Effector memory CD8-positive, alpha-beta T cell (primary cell): Measurements from ENCODE around the gene ZRANB3.

ENCODE experiments used
- ATAC-seq: fragments of 150-1000 bp; cut with Tn5 transposase; replicated peaks from 2 replicates; pipeline ENCODE4 v1.10.0; 2021; ENCODE audit warnings: mild to moderate bottlenecking, moderate library complexity
- DNase-seq, 3 experiments: peaks; one replicate each; pipeline ENCODE4 v3.0.0; 2021
- H3K27ac Mint-ChIP-seq, 2 donors: one replicate each; pipeline ENCODE4 v1.8.0; 2022; ENCODE audit warnings: mild to moderate bottlenecking in 2 of 2, mixed read lengths in 2 of 2, moderate library complexity in 2 of 2
- H3K27me3 Mint-ChIP-seq, 2 donors: one replicate each; pipeline ENCODE4 v1.8.0; 2022; ENCODE audit warnings: mixed read lengths in 2 of 2
- H3K36me3 Mint-ChIP-seq: one replicate; pipeline ENCODE4 v1.8.0; 2022; ENCODE audit warnings: mild to moderate bottlenecking, moderate library complexity, mixed read lengths; ENCODE audit not compliant: insufficient read depth
- H3K4me1 Mint-ChIP-seq, 2 donors: one replicate each; pipeline ENCODE4 v1.8.0; 2022; ENCODE audit warnings: low read depth in 2 of 2, mixed read lengths in 2 of 2
- H3K4me3 Mint-ChIP-seq, 2 donors: one replicate each; pipeline ENCODE4 v1.8.0; 2022; ENCODE audit warnings: mild to moderate bottlenecking in 2 of 2, mixed read lengths in 2 of 2, moderate library complexity in 2 of 2
- H3K9me3 Mint-ChIP-seq, 2 donors: one replicate each; pipeline ENCODE4 v1.8.0; 2022; ENCODE audit warnings: mixed read lengths in 2 of 2

The ZRANB3 gene

DNA sequence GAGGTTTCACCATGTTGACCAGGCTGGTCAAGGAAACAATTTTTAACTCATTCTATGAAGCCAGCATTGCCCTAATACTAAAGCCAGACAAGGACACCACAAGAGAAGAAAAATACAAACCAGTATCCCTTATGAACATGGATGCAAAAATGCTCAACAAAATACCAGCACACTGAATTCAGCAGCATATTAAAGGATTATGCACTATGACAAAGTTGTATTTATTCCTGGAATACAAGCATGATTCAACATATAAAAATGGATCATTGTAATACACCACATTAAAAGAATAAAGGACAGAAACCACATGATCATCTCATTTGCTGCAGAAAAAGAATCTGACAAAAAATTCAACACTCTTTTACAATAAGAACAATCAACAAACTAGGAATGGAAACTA is 340.2 kb downstream of the ZRANB3 start:
- Mint-ChIP-seq H3K9me3 (peaks cover 6 to 15% of the 10 kb centered on the region in 2 donors), H3K4me1 (no peaks in the 10 kb centered on the region), H3K4me3 (no peak overlapping the region), H3K27me3 (no peaks in the 10 kb centered on the region), H3K27ac (no peak overlapping the region), H3K36me3 (no peaks in the 10 kb centered on the region)
- no peak for DNase-seq
- no peak for ATAC-seq

DNA sequence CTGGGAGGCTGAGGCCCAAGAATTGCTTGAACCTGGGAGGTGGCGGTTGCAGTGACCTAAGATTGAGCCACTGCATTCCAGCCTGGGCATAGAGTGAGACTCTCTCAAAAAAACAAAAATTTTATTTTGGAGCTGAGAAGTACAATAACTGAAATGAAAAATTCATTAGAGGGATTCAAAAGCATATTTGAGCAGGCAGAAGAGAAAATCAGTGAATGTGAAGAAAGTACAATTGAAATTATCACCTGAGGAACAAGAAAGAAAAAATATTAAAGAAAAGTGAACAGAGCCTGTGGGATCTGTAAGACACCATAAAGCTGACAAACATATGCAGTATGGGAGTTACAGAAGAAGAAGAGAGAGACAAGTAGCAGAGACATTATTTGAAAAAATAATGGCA is 341.9 kb downstream of the ZRANB3 start:
- H3K4me1 Mint-ChIP-seq, result no peaks in the 10 kb centered on the region
- H3K27ac Mint-ChIP-seq, result no peak overlapping the region
- no peaks in the 10 kb centered on the region for H3K27me3 Mint-ChIP-seq
- H3K36me3 Mint-ChIP-seq, result no peaks in the 10 kb centered on the region
- peaks cover 6 to 12% of the 10 kb centered on the region in 2 donors for H3K9me3 Mint-ChIP-seq
- ATAC-seq, result no peak
- H3K4me3 Mint-ChIP-seq, result no peak overlapping the region
- no peak for DNase-seq

- DNase-seq, result no peak
- no peaks in the 10 kb centered on the region for H3K4me1 Mint-ChIP-seq
- no peaks in the 10 kb centered on the region for H3K36me3 Mint-ChIP-seq
- peaks cover 6 to 8% of the 10 kb centered on the region in 2 donors for H3K9me3 Mint-ChIP-seq
- ATAC-seq, result no peak
- H3K27ac Mint-ChIP-seq, result no peak overlapping the region
- H3K4me3 Mint-ChIP-seq, result no peak overlapping the region
- H3K27me3 Mint-ChIP-seq, result no peaks in the 10 kb centered on the region
Measured at GRCh38 chr2:135187270-135187669, 343.7 kb downstream of the ZRANB3 start.

DNA sequence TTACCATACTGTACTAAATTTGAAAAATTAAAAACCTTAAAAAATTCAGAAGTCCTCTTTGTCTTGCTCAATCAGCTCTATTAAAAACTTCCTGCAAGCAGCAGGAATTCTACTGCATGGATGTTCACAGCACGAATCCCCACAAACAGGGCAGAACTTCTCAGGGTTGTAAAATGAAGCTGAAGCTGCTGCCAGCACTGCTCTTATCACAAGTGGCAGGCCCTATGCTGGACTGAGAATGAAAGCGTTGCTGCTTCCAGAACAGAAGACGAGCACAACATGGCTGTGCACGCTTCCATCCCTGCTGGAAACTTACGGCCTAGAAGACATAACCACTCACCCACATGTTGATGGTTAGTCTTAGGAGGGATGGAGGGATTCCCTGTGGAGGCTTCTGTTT is 345.0 kb downstream of the ZRANB3 start:
- Mint-ChIP-seq H3K27ac (no peak overlapping the region), H3K27me3 (no peaks in the 10 kb centered on the region), H3K9me3 (peaks cover 6 to 8% of the 10 kb centered on the region in 2 donors), H3K4me3 (no peak overlapping the region), H3K4me1 (no peaks in the 10 kb centered on the region), H3K36me3 (no peaks in the 10 kb centered on the region)
- DNase-seq (no peak), ATAC-seq (no peak)

DNA sequence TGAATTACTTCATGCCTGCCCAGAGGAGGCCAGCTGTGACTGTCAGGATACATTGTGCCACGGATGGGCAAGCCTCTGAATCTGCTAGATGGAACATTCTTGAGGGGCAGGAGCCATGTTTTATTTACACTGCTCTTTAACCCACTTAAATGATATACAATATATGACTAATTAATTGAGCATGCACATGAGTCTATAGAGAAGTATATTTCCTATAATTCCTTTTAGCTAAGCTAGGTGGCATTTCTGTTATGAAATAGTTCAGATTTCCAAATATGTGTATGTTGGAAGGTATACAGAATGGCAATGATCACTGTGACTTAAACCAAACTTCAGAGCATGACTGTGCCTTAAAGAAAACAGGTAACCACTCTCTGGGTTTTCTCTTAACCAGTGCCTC is 347.2 kb downstream of the ZRANB3 start:
- no peaks in the 10 kb centered on the region for H3K27me3 Mint-ChIP-seq
- no peak overlapping the region for H3K4me3 Mint-ChIP-seq
- peaks cover 0 to under 1% of the 10 kb centered on the region in 2 donors for H3K9me3 Mint-ChIP-seq
- no peaks in the 10 kb centered on the region for H3K4me1 Mint-ChIP-seq
- no peaks in the 10 kb centered on the region for H3K36me3 Mint-ChIP-seq
- no peak overlapping the region for H3K27ac Mint-ChIP-seq
- ATAC-seq (no peak), DNase-seq (no peak)

- ATAC-seq (no peak), DNase-seq (no peak)
- no peaks in the 10 kb centered on the region for H3K36me3 Mint-ChIP-seq
- H3K4me1 Mint-ChIP-seq, result no peaks in the 10 kb centered on the region
- H3K27ac Mint-ChIP-seq, result no peak overlapping the region
- no peak overlapping the region for H3K4me3 Mint-ChIP-seq
- H3K9me3 Mint-ChIP-seq, result peaks cover 0 to 2% of the 10 kb centered on the region in 2 donors
- H3K27me3 Mint-ChIP-seq, result no peaks in the 10 kb centered on the region
Measured at GRCh38 chr2:135182601-135183000, 348.4 kb downstream of the ZRANB3 start.

- no peak overlapping the region for H3K4me3 Mint-ChIP-seq
- no peak overlapping the region for H3K27ac Mint-ChIP-seq
- H3K36me3 Mint-ChIP-seq, result no peaks in the 10 kb centered on the region
- DNase-seq, result no peak
- ATAC-seq, result no peak
- no peaks in the 10 kb centered on the region for H3K27me3 Mint-ChIP-seq
- H3K9me3 Mint-ChIP-seq, result peaks cover 0 to 2% of the 10 kb centered on the region in 2 donors
- no peaks in the 10 kb centered on the region for H3K4me1 Mint-ChIP-seq
Measured at GRCh38 chr2:135182190-135182589, 348.8 kb downstream of the ZRANB3 start.

DNA sequence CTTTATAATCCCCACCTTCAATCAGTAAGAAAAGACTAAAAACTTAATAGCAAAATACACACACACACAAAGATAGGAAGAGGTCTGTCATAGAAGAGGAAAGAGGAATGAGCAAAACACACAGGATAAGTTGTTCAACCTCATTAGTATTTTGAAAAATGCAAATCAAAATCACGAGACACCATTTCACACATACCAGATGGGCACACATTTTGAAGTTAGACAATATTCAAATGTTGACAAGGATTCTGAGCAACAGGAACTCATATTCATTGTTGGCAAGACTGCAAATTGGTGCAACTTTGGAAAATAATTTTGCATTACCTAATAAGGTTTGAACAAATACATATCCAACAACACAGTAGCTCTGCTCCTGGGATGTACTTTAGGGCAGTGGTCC is 351.3 kb downstream of the ZRANB3 start:
- DNase-seq, result no peak

GRCh38 chr2:135175177-135175576 is 355.8 kb downstream of the ZRANB3 start:
- peaks cover 0 to 2% of the 10 kb centered on the region in 2 donors for H3K4me1 Mint-ChIP-seq
- H3K27me3 Mint-ChIP-seq, result no peaks in the 10 kb centered on the region
- ATAC-seq (no peak), DNase-seq (no peak)
- H3K4me3 Mint-ChIP-seq, result no peak overlapping the region
- H3K9me3 Mint-ChIP-seq, result peaks cover 2 to 5% of the 10 kb centered on the region in 2 donors
- H3K36me3 Mint-ChIP-seq, result peaks cover 3% of the 10 kb centered on the region
- no peak overlapping the region for H3K27ac Mint-ChIP-seq

More for the DNA sequence above, 351.3 kb downstream of the ZRANB3 start:
- Mint-ChIP-seq H3K27me3 (no peaks in the 10 kb centered on the region), H3K36me3 (no peaks in the 10 kb centered on the region), H3K4me3 (no peak overlapping the region), H3K4me1 (no peaks in the 10 kb centered on the region), H3K9me3 (peaks cover 2 to 5% of the 10 kb centered on the region in 2 donors), H3K27ac (no peak overlapping the region)
- ATAC-seq, result no peak

DNA sequence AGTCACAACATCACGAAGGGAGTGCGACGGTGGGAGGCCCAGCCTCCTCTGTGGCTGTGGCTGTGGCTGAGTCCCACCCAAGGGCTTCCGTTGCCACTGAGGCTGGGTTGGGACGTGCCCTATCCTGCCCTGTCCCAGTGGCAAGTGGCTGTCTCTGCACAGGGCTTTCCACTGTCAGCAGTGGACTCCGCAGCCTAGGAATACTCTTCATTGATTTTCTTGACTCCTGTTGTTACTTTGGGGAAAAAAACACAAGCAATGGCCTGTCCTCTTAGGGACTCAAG is 356.3 kb downstream of the ZRANB3 start:
- ATAC-seq, result no peak
- H3K4me3 Mint-ChIP-seq, result no peak overlapping the region
- H3K9me3 Mint-ChIP-seq, result peaks cover 2 to 5% of the 10 kb centered on the region in 2 donors
- H3K27ac Mint-ChIP-seq, result no peak overlapping the region
- no peaks in the 10 kb centered on the region for H3K27me3 Mint-ChIP-seq
- peaks cover 3% of the 10 kb centered on the region for H3K36me3 Mint-ChIP-seq
- no peak for DNase-seq
- peaks cover 0 to 3% of the 10 kb centered on the region in 2 donors for H3K4me1 Mint-ChIP-seq

DNA sequence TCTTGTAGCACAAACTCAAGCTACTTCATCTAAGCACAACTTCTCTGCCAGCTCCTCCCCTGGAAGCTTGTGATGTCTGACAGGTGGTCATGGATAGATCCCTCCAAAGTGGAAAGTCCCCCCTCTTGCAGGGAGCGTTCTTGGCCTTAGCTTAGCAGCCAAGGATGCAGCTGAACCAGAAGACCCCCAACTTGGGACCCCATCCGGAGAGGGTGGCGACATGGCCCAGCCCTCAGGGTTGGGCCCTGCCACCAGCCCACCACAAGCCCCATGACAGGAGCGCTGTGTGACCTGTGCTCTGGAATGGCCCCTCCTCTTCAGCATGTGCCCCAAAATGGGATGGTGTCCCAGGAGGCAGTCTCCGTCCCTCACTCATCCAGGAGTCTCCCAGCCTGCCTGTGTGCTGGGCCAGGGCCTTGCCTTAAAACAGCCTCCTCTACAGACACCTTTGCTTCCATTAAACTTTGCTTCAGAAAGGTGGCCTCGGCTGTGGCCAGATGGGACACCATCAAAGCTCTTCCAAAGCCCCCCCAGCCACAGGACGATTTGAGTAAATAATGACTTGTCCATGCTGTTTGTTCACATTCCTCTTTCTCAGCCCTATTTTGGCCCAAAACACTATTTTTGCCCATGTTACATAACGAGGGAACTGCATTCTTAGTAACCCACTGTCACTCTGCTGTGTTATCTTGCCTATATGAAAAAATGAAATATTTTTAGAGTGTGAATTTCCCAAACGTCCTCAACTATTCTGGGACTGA is 356.8 kb downstream of the ZRANB3 start:
- Mint-ChIP-seq H3K4me1 (peaks cover 0 to 3% of the 10 kb centered on the region in 2 donors), H3K27ac (no peak overlapping the region), H3K9me3 (peaks cover 2 to 5% of the 10 kb centered on the region in 2 donors), H3K36me3 (peaks cover 3% of the 10 kb centered on the region), H3K4me3 (no peak overlapping the region), H3K27me3 (no peaks in the 10 kb centered on the region)
- DNase-seq (no peak), ATAC-seq (no peak)

- no peaks in the 10 kb centered on the region for H3K9me3 Mint-ChIP-seq
- peaks cover 16% of the 10 kb centered on the region for H3K36me3 Mint-ChIP-seq
- no peak for ATAC-seq
- H3K4me3 Mint-ChIP-seq, result peak overlapping the region; percentile 37 to 63
- peaks cover 0 to 3% of the 10 kb centered on the region in 2 donors for H3K4me1 Mint-ChIP-seq
- H3K27ac Mint-ChIP-seq, result peak overlapping the region; percentile 51 to 88
- DNase-seq, result no peak
- no peaks in the 10 kb centered on the region for H3K27me3 Mint-ChIP-seq
Measured at GRCh38 chr2:135169900-135170753, 360.9 kb downstream of the ZRANB3 start.

- Mint-ChIP-seq H3K27me3 (no peaks in the 10 kb centered on the region), H3K4me3 (peak overlapping the region in 1 of 2 donors; percentile 48), H3K4me1 (peaks cover 0 to 3% of the 10 kb centered on the region in 2 donors), H3K27ac (peak overlapping the region; percentile 44 to 64), H3K9me3 (no peaks in the 10 kb centered on the region), H3K36me3 (peaks cover 16% of the 10 kb centered on the region)
- no peak for DNase-seq
- ATAC-seq, result no peak
Measured at GRCh38 chr2:135168204-135168856, 362.7 kb downstream of the ZRANB3 start.
